SK-N-SH treated with all-trans-retinoic acid at 6 μM for 48 hours (cell line): ENCODE results near the gene RFX4.

ENCODE experiments used
- ATAC-seq: fragments of 200-7000 bp; cut with Tn5 transposase; 3 replicates; pipeline ENCODE4 v1.9.1; 2020; ENCODE audit warnings: mild to moderate bottlenecking, moderate library complexity
- ARNTL ChIP-seq: fragments of 450-650 bp; formaldehyde crosslinking; IDR thresholded peaks from 2 replicates; pipeline ENCODE4 v1.5.0; 2020; ENCODE audit warnings: low read depth, mild to moderate bottlenecking, moderate library complexity, borderline replicate concordance
- BACH2 ChIP-seq: fragments of 250-450 bp; sonication (Bioruptor Pico); IDR thresholded peaks from 2 replicates; pipeline ENCODE4 v1.9.0; 2021; ENCODE audit warnings: mild to moderate bottlenecking, borderline replicate concordance
- CSDC2 ChIP-seq: fragments of 250-450 bp; sonication (Bioruptor Pico); IDR thresholded peaks from 2 replicates; pipeline ENCODE4 v1.5.0; 2020; ENCODE audit warnings: mild to moderate bottlenecking, moderate library complexity
- ESRRG ChIP-seq: fragments of 250-450 bp; sonication (Bioruptor Pico); IDR thresholded peaks from 2 replicates; pipeline ENCODE4 v1.6.1; 2021; ENCODE audit warnings: mild to moderate bottlenecking
- GLIS3 ChIP-seq: fragments of 250-450 bp; sonication (Bioruptor Pico); IDR thresholded peaks from 2 replicates; pipeline ENCODE4 v1.5.0; 2020; ENCODE audit warnings: mild to moderate bottlenecking, moderate library complexity
- ISL1 ChIP-seq: fragments of 250-450 bp; sonication (Bioruptor Pico); IDR thresholded peaks from 2 replicates; pipeline ENCODE4 v2.1.2; 2022; ENCODE audit warnings: mild to moderate bottlenecking, moderate library complexity
- OSR1 ChIP-seq: fragments of 250-450 bp; sonication (Bioruptor Pico); IDR thresholded peaks from 2 replicates; pipeline ENCODE4 v1.8.0; 2022; ENCODE audit warnings: moderate library complexity, mild to moderate bottlenecking, inconsistent platforms
- PPARA ChIP-seq: fragments of 250-450 bp; sonication (Bioruptor Pico); IDR thresholded peaks from 2 replicates; pipeline ENCODE4 v1.5.0; 2020; ENCODE audit warnings: mild to moderate bottlenecking, borderline replicate concordance
- RARB ChIP-seq: fragments of 250-450 bp; sonication (Bioruptor Pico); IDR thresholded peaks from 2 replicates; pipeline ENCODE4 v1.8.0; 2021; ENCODE audit warnings: mild to moderate bottlenecking, moderate library complexity
- ZC3H10 ChIP-seq: fragments of 250-450 bp; sonication (Bioruptor Pico); IDR thresholded peaks from 2 replicates; pipeline ENCODE4 v1.5.1; 2021; ENCODE audit warnings: mild to moderate bottlenecking, moderate library complexity
- ZFP3 ChIP-seq: fragments of 250-450 bp; sonication (Bioruptor Pico); IDR thresholded peaks from 2 replicates; pipeline ENCODE4 v1.5.0; 2020; ENCODE audit warnings: mild to moderate bottlenecking, moderate library complexity
- ZNF565 ChIP-seq: fragments of 450-650 bp; formaldehyde crosslinking; conservative IDR thresholded peaks from 2 replicates; pipeline ENCODE4 v1.5.0; 2020; ENCODE audit warnings: low read depth, mild to moderate bottlenecking, moderate library complexity
- ZNF70 ChIP-seq: fragments of 450-650 bp; formaldehyde crosslinking; IDR thresholded peaks from 2 replicates; pipeline ENCODE4 v1.5.0; 2020; ENCODE audit warnings: mild to moderate bottlenecking, moderate library complexity
- TF ChIP-seq, protein P1 (sequence below): fragments of 250-450 bp; sonication (Bioruptor Pico); IDR thresholded peaks from 2 replicates; pipeline ENCODE4 v1.8.0; 2020; ENCODE audit warnings: mild to moderate bottlenecking, moderate library complexity, borderline replicate concordance
- TF ChIP-seq, protein P2 (sequence below): fragments of 250-450 bp; sonication (Bioruptor Pico); IDR thresholded peaks from 2 replicates; pipeline ENCODE4 v1.5.1; 2020; ENCODE audit warnings: low read depth, mild to moderate bottlenecking, moderate library complexity
- TF ChIP-seq, protein P3 (sequence below): fragments of 250-450 bp; sonication (Bioruptor Pico); IDR thresholded peaks from 2 replicates; pipeline ENCODE4 v1.5.0; 2020; ENCODE audit warnings: mild to moderate bottlenecking, moderate library complexity

The RFX4 gene

DNA sequence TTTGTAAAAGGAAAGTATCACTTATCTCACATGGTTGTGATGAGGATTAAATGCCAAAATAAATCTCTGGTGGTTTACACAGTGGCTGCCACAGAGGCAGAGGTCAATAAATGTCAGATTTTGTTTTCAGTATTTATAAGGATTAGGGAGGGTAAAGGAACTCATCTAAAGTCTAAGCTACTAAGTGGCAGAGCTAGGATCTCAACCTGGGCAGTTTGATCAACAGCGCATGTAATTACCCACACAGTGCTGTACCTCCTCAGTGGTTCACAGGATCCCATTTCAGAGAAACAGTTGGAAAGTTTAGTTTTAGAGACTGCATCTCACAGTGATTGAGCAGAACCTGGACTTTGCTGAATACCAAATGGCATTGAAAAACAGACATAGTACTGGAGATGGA is 146.8 kb downstream of the RFX4 start:
- ATAC-seq: no peak
- no peak for TF ChIP-seq ARNTL (CRISPR knock-in tag)
- no peak for TF ChIP-seq GLIS3 (CRISPR knock-in tag)
- TF ChIP-seq OSR1 (CRISPR knock-in tag): no peak
- TF ChIP-seq ESRRG (CRISPR knock-in tag): no peak
- TF ChIP-seq ZNF565 (CRISPR knock-in tag): no peak
- TF ChIP-seq ZFP3 (CRISPR knock-in tag): no peak

DNA sequence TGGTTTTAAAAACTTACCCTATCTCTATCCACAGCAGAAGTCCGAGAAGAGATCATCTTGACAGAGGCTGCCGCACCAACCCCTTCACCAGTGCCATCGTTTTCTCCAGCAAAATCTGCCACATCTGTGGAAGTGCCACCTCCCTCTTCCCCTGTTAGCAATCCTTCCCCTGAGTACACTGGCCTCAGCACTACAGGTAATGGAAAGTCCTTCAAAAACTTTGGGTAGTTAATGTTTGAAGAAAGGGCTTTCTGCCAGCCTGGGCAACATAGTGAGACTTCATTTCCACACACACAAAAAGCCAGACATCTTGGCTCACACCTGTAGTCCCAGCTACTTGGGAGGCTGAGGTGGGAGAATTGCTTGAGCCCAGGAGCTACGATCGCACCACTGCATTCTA is 150.1 kb downstream of the RFX4 start:
- no peak for TF ChIP-seq ZNF565 (CRISPR knock-in tag)
- no peak for TF ChIP-seq ZNF70
- TF ChIP-seq, protein P1, sequence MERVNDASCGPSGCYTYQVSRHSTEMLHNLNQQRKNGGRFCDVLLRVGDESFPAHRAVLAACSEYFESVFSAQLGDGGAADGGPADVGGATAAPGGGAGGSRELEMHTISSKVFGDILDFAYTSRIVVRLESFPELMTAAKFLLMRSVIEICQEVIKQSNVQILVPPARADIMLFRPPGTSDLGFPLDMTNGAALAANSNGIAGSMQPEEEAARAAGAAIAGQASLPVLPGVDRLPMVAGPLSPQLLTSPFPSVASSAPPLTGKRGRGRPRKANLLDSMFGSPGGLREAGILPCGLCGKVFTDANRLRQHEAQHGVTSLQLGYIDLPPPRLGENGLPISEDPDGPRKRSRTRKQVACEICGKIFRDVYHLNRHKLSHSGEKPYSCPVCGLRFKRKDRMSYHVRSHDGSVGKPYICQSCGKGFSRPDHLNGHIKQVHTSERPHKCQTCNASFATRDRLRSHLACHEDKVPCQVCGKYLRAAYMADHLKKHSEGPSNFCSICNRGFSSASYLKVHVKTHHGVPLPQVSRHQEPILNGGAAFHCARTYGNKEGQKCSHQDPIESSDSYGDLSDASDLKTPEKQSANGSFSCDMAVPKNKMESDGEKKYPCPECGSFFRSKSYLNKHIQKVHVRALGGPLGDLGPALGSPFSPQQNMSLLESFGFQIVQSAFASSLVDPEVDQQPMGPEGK (CRISPR knock-in tag): no peak
- TF ChIP-seq PPARA (CRISPR knock-in tag): no peak
- no peak for TF ChIP-seq RARB (CRISPR knock-in tag)
- TF ChIP-seq BACH2 (CRISPR knock-in tag): no peak
- TF ChIP-seq, protein P2, sequence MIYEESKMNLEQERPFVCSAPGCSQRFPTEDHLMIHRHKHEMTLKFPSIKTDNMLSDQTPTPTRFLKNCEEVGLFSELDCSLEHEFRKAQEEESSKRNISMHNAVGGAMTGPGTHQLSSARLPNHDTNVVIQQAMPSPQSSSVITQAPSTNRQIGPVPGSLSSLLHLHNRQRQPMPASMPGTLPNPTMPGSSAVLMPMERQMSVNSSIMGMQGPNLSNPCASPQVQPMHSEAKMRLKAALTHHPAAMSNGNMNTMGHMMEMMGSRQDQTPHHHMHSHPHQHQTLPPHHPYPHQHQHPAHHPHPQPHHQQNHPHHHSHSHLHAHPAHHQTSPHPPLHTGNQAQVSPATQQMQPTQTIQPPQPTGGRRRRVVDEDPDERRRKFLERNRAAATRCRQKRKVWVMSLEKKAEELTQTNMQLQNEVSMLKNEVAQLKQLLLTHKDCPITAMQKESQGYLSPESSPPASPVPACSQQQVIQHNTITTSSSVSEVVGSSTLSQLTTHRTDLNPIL (CRISPR knock-in tag): no peak
- TF ChIP-seq CSDC2: no peak
- TF ChIP-seq ISL1 (CRISPR knock-in tag): no peak
- TF ChIP-seq OSR1 (CRISPR knock-in tag): no peak
- no peak for TF ChIP-seq ZC3H10 (CRISPR knock-in tag)
- TF ChIP-seq, protein P3, sequence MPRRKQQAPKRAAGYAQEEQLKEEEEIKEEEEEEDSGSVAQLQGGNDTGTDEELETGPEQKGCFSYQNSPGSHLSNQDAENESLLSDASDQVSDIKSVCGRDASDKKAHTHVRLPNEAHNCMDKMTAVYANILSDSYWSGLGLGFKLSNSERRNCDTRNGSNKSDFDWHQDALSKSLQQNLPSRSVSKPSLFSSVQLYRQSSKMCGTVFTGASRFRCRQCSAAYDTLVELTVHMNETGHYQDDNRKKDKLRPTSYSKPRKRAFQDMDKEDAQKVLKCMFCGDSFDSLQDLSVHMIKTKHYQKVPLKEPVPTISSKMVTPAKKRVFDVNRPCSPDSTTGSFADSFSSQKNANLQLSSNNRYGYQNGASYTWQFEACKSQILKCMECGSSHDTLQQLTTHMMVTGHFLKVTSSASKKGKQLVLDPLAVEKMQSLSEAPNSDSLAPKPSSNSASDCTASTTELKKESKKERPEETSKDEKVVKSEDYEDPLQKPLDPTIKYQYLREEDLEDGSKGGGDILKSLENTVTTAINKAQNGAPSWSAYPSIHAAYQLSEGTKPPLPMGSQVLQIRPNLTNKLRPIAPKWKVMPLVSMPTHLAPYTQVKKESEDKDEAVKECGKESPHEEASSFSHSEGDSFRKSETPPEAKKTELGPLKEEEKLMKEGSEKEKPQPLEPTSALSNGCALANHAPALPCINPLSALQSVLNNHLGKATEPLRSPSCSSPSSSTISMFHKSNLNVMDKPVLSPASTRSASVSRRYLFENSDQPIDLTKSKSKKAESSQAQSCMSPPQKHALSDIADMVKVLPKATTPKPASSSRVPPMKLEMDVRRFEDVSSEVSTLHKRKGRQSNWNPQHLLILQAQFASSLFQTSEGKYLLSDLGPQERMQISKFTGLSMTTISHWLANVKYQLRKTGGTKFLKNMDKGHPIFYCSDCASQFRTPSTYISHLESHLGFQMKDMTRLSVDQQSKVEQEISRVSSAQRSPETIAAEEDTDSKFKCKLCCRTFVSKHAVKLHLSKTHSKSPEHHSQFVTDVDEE (CRISPR knock-in tag): no peak

GRCh38 chr12:106733660-106734059 is 150.9 kb downstream of the RFX4 start:
- ATAC-seq: no peak
- TF ChIP-seq ARNTL (CRISPR knock-in tag) (no peak), RARB (CRISPR knock-in tag) (no peak)
- TF ChIP-seq, protein P1 (CRISPR knock-in tag): no peak
- TF ChIP-seq, protein P3 (CRISPR knock-in tag): no peak

More for the DNA sequence above, 150.1 kb downstream of the RFX4 start:
- ATAC-seq: no peak
